Ishikawa (cell line): ENCODE data around the gene STX8.

ENCODE experiments used
- CREB1 ChIP-seq: IDR thresholded peaks from 2 replicates; pipeline ENCODE4 v1.6.1; 2012; ENCODE audit warnings: low read depth
- EGR1 ChIP-seq: IDR thresholded peaks from 2 replicates; pipeline ENCODE4 v1.6.1; 2012
- EP300 ChIP-seq: IDR thresholded peaks from 2 replicates; pipeline ENCODE4 v1.6.1; 2012; ENCODE audit warnings: borderline replicate concordance
- RAD21 ChIP-seq: IDR thresholded peaks from 2 replicates; pipeline ENCODE4 v1.6.1; 2012; ENCODE audit warnings: low read depth
- REST ChIP-seq: IDR thresholded peaks from 2 replicates; pipeline ENCODE4 v1.6.1; 2012; ENCODE audit warnings: low read depth, mild to moderate bottlenecking
- TAF1 ChIP-seq: IDR thresholded peaks from 2 replicates; pipeline ENCODE4 v1.6.1; 2012; ENCODE audit warnings: low read depth, mild to moderate bottlenecking
- TCF12 ChIP-seq: IDR thresholded peaks from 2 replicates; pipeline ENCODE4 v1.6.1; 2012; ENCODE audit warnings: low read depth
- TEAD4 ChIP-seq: IDR thresholded peaks from 2 replicates; pipeline ENCODE4 v1.6.1; 2012
- YY1 ChIP-seq: IDR thresholded peaks from 2 replicates; pipeline ENCODE4 v1.6.1; 2012; ENCODE audit warnings: low read depth
- ZBTB7A ChIP-seq: IDR thresholded peaks from 2 replicates; pipeline ENCODE4 v1.6.1; 2012; ENCODE audit warnings: low read depth
- TF ChIP-seq, protein P1 (sequence below): IDR thresholded peaks from 2 replicates; pipeline ENCODE4 v1.6.1; 2012

DNA sequence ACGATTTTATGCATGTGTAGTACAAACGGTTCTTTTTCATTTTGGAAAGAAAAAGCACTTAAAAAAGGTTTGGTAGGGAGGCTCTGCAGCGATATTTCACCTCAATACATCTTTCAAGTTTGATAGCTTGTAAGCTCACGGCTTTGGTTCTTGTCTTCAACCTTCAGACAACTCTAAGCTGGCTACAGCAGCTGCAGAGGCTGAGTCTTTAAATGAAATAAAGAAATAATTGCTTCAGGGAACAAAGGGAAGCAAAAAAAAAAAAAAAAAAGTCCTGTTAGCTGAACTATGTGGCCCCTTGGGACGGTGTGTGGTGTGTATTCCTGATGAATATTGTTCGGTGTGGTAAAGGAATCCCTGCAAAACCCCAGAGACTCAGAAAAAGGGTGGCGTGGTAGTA is 289.2 kb downstream of the STX8 start:
- TF ChIP-seq RAD21, result no peak
- no peak for TF ChIP-seq TCF12
- no peak for TF ChIP-seq TAF1
- no peak for TF ChIP-seq TEAD4
- TF ChIP-seq, protein P1, sequence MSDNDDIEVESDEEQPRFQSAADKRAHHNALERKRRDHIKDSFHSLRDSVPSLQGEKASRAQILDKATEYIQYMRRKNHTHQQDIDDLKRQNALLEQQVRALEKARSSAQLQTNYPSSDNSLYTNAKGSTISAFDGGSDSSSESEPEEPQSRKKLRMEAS, result no peak
- TF ChIP-seq EGR1, result no peak
- no peak for TF ChIP-seq EP300
- no peak for TF ChIP-seq YY1
- no peak for TF ChIP-seq REST
- TF ChIP-seq ZBTB7A, result no peak
- no peak for TF ChIP-seq CREB1
